ENCODE data around the gene MACIR.

Gene MACIR

DNA sequence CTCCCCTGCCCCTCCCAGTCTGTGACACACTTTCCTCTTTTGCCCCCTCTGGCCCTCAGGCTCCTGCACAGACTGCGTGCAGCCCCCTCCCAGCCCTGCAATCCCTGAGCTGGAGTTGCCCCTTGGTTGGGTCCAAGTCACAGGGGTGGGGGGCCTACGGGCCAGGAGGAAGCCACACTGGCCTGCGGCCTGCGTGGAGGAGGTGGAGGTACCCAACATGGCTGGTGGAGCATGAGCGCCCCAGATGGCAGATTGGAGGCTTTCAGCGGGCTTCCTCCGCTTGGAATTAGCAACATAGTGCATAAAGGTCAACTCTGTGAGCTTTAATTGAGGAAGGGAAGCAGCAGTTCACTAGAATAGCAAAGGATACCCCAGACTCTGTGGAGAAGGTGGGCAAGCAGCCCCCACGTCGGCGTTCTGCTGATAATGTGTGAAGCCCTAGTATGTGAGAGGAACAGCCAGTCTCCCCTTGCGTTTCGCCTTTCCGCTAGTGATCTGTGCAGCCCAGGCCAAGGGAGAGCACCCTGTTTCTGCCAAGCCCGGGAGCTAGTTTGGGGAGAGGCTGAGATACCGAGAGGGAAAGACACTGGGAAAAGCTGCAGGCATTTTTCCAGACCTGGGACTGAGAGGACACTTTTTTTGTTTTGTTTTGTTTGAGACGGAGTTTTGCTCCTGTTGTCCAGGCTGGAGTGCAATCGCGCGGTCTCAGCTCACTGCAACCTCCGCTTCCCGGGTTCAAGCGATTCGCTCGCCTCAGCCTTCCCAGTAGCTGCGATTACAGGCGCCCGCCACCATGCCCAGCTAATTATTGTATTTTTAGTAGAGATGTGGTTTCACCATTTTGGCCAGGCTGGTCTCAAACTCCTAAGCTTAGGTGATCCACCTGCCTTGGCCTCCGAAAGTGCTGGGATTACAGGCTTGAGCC is 35.3 kb upstream of the MACIR start:
- Histone ChIP-seq H3K9ac (ENCODE audit: low read length in 5 of 5) (no peak overlapping the region), H3K9me3 (ENCODE audit: control insufficient read depth in 5 of 5, low read length in 5 of 5) (no peaks in the 10 kb centered on the region), H3K4me3 (ENCODE audit: low read depth in 1 of 5, low read length in 5 of 5) (no peak overlapping the region), H3K27ac (ENCODE audit: low read depth, low read length) (no peak overlapping the region), H3K4me1 (ENCODE audit: control insufficient read depth in 5 of 5, insufficient read depth in 5 of 5, low read length in 5 of 5) (peaks cover 0 to 4% (median 3%) of the 10 kb centered on the region in 5 donors), H3K36me3 (ENCODE audit: control insufficient read depth in 5 of 5, insufficient read depth in 5 of 5, low read length in 5 of 5) (no peaks in the 10 kb centered on the region), H3K27me3 (ENCODE audit: control insufficient read depth in 5 of 5, insufficient read depth in 4 of 5, low read length in 5 of 5) (no peaks in the 10 kb centered on the region)

DNA sequence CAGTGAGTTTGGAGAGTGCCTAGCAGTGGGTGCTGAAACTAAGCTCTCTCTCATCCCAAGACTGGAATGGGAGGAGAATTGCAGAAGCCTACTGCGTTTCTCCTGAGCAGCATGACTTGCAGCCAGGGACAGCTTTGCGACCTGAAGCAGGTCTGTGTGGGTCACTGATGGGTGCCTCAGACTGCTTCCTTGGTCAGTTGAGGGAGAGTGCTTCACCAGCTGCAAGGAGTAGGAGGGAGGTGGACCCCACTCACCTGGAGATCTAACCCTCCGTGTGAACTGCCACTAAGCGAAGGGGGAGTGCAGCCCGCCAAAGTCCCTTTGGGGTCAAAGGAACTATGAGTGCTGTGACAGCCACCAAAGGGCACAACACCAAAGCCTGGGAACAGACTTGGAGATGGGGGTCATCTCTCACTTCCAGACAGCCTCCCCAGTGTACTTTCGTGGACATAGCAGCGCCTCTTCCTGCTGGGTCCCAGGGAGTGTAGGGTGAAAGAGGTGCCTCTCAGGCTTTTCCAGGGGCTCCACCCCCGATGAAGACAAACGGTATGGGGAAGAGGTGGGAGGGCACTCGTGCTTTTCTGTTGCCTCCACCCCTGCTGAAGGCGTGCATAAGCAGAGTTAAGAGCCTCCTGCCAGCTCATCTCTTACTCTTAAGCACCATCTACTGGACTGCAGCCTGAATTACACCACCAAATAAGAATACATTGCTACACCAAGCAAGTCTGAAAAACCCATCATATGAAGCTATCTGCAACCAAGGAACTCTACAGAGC is 34.3 kb upstream of the MACIR start:
- Histone ChIP-seq H3K4me3 (ENCODE audit: low read depth in 1 of 5, low read length in 5 of 5) (peak overlapping the region in 4 of 5 donors; percentile 16 to 56 (median 24)), H3K27me3 (ENCODE audit: control insufficient read depth in 5 of 5, insufficient read depth in 4 of 5, low read length in 5 of 5) (no peaks in the 10 kb centered on the region), H3K9me3 (ENCODE audit: control insufficient read depth in 5 of 5, low read length in 5 of 5) (peaks cover 0 to 4% (median 0%) of the 10 kb centered on the region in 5 donors), H3K27ac (ENCODE audit: low read depth, low read length) (no peak overlapping the region), H3K36me3 (ENCODE audit: control insufficient read depth in 5 of 5, insufficient read depth in 5 of 5, low read length in 5 of 5) (no peaks in the 10 kb centered on the region), H3K4me1 (ENCODE audit: control insufficient read depth in 5 of 5, insufficient read depth in 5 of 5, low read length in 5 of 5) (peaks cover 0 to 4% (median 3%) of the 10 kb centered on the region in 5 donors), H3K9ac (ENCODE audit: low read length in 5 of 5) (no peak overlapping the region)

DNA sequence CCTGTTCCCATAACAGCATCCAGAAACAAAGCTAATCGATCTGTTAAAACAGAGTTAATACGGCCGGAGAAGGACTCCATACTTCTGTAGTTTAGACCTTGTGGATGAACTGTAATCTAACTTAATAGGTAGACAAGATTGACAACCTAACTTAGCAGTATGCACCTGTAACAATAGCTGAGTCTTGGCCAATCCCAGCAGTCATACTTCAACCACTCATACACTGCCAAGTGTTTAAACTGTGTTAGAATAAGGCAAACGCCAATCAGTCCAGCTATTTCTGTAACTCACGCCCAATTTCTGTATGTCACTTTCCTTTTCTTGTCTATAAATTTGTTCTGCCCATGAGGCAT is 33.7 kb upstream of the MACIR start:
- H3K9ac ChIP-seq (ENCODE audit: low read length in 5 of 5): no peak overlapping the region
- H3K9me3 ChIP-seq (ENCODE audit: control insufficient read depth in 5 of 5, low read length in 5 of 5): peaks cover 0 to 5% (median 0%) of the 10 kb centered on the region in 5 donors
- peaks cover 0 to 4% (median 3%) of the 10 kb centered on the region in 5 donors for H3K4me1 ChIP-seq (ENCODE audit: control insufficient read depth in 5 of 5, insufficient read depth in 5 of 5, low read length in 5 of 5)
- no peak overlapping the region for H3K27ac ChIP-seq (ENCODE audit: low read depth, low read length)
- H3K4me3 ChIP-seq (ENCODE audit: low read depth in 1 of 5, low read length in 5 of 5): no peak overlapping the region
- no peaks in the 10 kb centered on the region for H3K27me3 ChIP-seq (ENCODE audit: control insufficient read depth in 5 of 5, insufficient read depth in 4 of 5, low read length in 5 of 5)
- no peaks in the 10 kb centered on the region for H3K36me3 ChIP-seq (ENCODE audit: control insufficient read depth in 5 of 5, insufficient read depth in 5 of 5, low read length in 5 of 5)

GRCh38 chr5:103228061-103228460 is 30.5 kb upstream of the MACIR start:
- H3K9me3 ChIP-seq (ENCODE audit: control insufficient read depth in 5 of 5, low read length in 5 of 5): peaks cover 0 to 5% (median 0%) of the 10 kb centered on the region in 5 donors

GRCh38 chr5:103228588-103228987 is 30.0 kb upstream of the MACIR start:
- Histone ChIP-seq H3K9me3 (ENCODE audit: control insufficient read depth in 5 of 5, low read length in 5 of 5) (peaks cover 0 to 5% (median 0%) of the 10 kb centered on the region in 5 donors), H3K9ac (ENCODE audit: low read length in 5 of 5) (no peak overlapping the region)

More at GRCh38 chr5:103228061-103228460, 30.5 kb upstream of the MACIR start:
- H3K27me3 ChIP-seq (ENCODE audit: control insufficient read depth in 5 of 5, insufficient read depth in 4 of 5, low read length in 5 of 5): no peaks in the 10 kb centered on the region
- H3K9ac ChIP-seq (ENCODE audit: low read length in 5 of 5): no peak overlapping the region
- peaks cover 0 to 4% (median 3%) of the 10 kb centered on the region in 5 donors for H3K4me1 ChIP-seq (ENCODE audit: control insufficient read depth in 5 of 5, insufficient read depth in 5 of 5, low read length in 5 of 5)
- H3K4me3 ChIP-seq (ENCODE audit: low read depth in 1 of 5, low read length in 5 of 5): no peak overlapping the region
- H3K27ac ChIP-seq (ENCODE audit: low read depth, low read length): no peak overlapping the region
- H3K36me3 ChIP-seq (ENCODE audit: control insufficient read depth in 5 of 5, insufficient read depth in 5 of 5, low read length in 5 of 5): no peaks in the 10 kb centered on the region

GRCh38 chr5:103232393-103232999 is 26.1 kb upstream of the MACIR start:
- no peak overlapping the region for H3K4me3 ChIP-seq (ENCODE audit: low read depth in 1 of 5, low read length in 5 of 5)
- no peak overlapping the region for H3K9ac ChIP-seq (ENCODE audit: low read length in 5 of 5)
- H3K36me3 ChIP-seq (ENCODE audit: control insufficient read depth in 5 of 5, insufficient read depth in 5 of 5, low read length in 5 of 5): no peaks in the 10 kb centered on the region
- no peaks in the 10 kb centered on the region for H3K27me3 ChIP-seq (ENCODE audit: control insufficient read depth in 5 of 5, insufficient read depth in 4 of 5, low read length in 5 of 5)
- no peak overlapping the region for H3K27ac ChIP-seq (ENCODE audit: low read depth, low read length)
- H3K9me3 ChIP-seq (ENCODE audit: control insufficient read depth in 5 of 5, low read length in 5 of 5): peaks cover 0 to 5% (median 0%) of the 10 kb centered on the region in 5 donors
- H3K4me1 ChIP-seq (ENCODE audit: control insufficient read depth in 5 of 5, insufficient read depth in 5 of 5, low read length in 5 of 5): no peaks in the 10 kb centered on the region

More at GRCh38 chr5:103228588-103228987, 30.0 kb upstream of the MACIR start:
- Histone ChIP-seq H3K27me3 (ENCODE audit: control insufficient read depth in 5 of 5, insufficient read depth in 4 of 5, low read length in 5 of 5) (no peaks in the 10 kb centered on the region), H3K27ac (ENCODE audit: low read depth, low read length) (no peak overlapping the region), H3K36me3 (ENCODE audit: control insufficient read depth in 5 of 5, insufficient read depth in 5 of 5, low read length in 5 of 5) (no peaks in the 10 kb centered on the region), H3K4me1 (ENCODE audit: control insufficient read depth in 5 of 5, insufficient read depth in 5 of 5, low read length in 5 of 5) (peaks cover 0 to 4% (median 3%) of the 10 kb centered on the region in 5 donors), H3K4me3 (ENCODE audit: low read depth in 1 of 5, low read length in 5 of 5) (no peak overlapping the region)

DNA sequence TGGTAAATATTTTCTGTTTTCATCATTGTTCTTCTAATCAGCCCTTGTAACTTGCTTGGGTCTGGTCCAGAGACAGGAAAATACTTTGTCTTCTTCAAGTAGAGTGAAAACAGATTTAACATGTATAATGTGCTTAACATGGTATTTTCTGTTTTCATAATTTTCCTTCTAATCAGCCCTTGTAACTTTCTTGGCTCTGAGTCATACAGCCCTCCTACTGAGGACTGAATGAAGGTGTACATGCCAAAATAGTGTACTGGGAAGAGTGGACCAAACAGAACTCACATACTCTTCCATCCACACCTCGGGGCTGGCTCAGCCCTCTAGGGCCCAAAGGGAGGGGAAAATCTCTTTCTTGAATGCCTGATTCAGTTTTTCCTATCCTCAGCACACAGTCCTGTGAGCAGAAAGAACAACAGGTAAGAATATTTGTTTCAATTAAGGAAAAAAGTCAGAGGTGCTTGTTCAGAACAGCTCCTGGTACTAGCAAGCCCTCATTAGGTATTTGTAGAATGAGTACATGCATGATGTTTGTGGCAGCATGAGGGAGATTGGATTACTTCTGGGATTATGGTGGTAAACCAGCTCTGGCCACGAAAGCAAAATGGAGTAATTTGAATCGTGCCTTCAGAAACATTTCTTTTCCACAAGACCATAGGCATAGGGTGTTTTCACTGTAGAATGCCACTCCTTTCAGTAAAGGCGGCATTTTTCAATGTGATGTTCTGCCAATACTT is 24.2 kb upstream of the MACIR start:
- Histone ChIP-seq H3K27me3 (ENCODE audit: control insufficient read depth in 5 of 5, insufficient read depth in 4 of 5, low read length in 5 of 5) (no peaks in the 10 kb centered on the region), H3K9ac (ENCODE audit: low read length in 5 of 5) (no peak overlapping the region), H3K36me3 (ENCODE audit: control insufficient read depth in 5 of 5, insufficient read depth in 5 of 5, low read length in 5 of 5) (no peaks in the 10 kb centered on the region), H3K4me3 (ENCODE audit: low read depth in 1 of 5, low read length in 5 of 5) (no peak overlapping the region), H3K4me1 (ENCODE audit: control insufficient read depth in 5 of 5, insufficient read depth in 5 of 5, low read length in 5 of 5) (no peaks in the 10 kb centered on the region), H3K9me3 (ENCODE audit: control insufficient read depth in 5 of 5, low read length in 5 of 5) (peaks cover 0 to 3% (median 0%) of the 10 kb centered on the region in 5 donors), H3K27ac (ENCODE audit: low read depth, low read length) (no peak overlapping the region)

DNA sequence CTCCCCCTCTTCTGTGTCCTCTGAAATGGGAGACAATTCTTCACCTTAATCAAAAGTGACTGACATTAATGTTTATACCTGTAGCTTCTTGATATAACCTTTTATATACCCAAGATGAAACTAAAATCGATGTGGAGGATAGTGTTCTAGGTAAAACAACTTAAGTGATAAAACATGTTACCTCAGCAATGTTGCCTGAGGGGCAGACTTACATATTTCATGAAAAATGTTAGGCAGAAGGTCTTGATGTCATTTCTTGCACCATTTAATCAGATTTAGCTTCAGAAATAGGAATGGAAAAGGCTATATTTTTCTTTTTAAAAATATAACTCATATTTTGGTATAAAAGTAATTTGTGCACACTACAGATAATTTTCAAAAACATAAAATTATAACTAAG is 22.7 kb upstream of the MACIR start:
- Histone ChIP-seq H3K4me1 (ENCODE audit: control insufficient read depth in 5 of 5, insufficient read depth in 5 of 5, low read length in 5 of 5) (no peaks in the 10 kb centered on the region), H3K27me3 (ENCODE audit: control insufficient read depth in 5 of 5, insufficient read depth in 4 of 5, low read length in 5 of 5) (no peaks in the 10 kb centered on the region), H3K27ac (ENCODE audit: low read depth, low read length) (no peak overlapping the region), H3K9ac (ENCODE audit: low read length in 5 of 5) (no peak overlapping the region), H3K9me3 (ENCODE audit: control insufficient read depth in 5 of 5, low read length in 5 of 5) (peaks cover 0 to 3% (median 2%) of the 10 kb centered on the region in 5 donors), H3K4me3 (ENCODE audit: low read depth in 1 of 5, low read length in 5 of 5) (no peak overlapping the region), H3K36me3 (ENCODE audit: control insufficient read depth in 5 of 5, insufficient read depth in 5 of 5, low read length in 5 of 5) (no peaks in the 10 kb centered on the region)

- Histone ChIP-seq H3K36me3 (ENCODE audit: control insufficient read depth in 5 of 5, insufficient read depth in 5 of 5, low read length in 5 of 5) (no peaks in the 10 kb centered on the region), H3K4me1 (ENCODE audit: control insufficient read depth in 5 of 5, insufficient read depth in 5 of 5, low read length in 5 of 5) (no peaks in the 10 kb centered on the region), H3K9me3 (ENCODE audit: control insufficient read depth in 5 of 5, low read length in 5 of 5) (peaks cover 0 to 3% (median 2%) of the 10 kb centered on the region in 5 donors), H3K4me3 (ENCODE audit: low read depth in 1 of 5, low read length in 5 of 5) (no peak overlapping the region), H3K27ac (ENCODE audit: low read depth, low read length) (no peak overlapping the region), H3K27me3 (ENCODE audit: control insufficient read depth in 5 of 5, insufficient read depth in 4 of 5, low read length in 5 of 5) (no peaks in the 10 kb centered on the region), H3K9ac (ENCODE audit: low read length in 5 of 5) (no peak overlapping the region)
Observed at GRCh38 chr5:103237778-103238177, 20.8 kb upstream of the MACIR start.
